GM19324 (cell line): Measurements from ENCODE around the gene UBE3A.
"Not testable (repeated sequence)": the region's sequence is repeated elsewhere in the genome, so short reads cannot be mapped to it uniquely, and the experiment has no call there.

Source experiments
- ATAC-seq: cut with Tn5 transposase; IDR thresholded peaks from one replicate; pipeline ENCODE4 v1.9.1; 2021; ENCODE audit warnings: mild to moderate bottlenecking, moderate library complexity; ENCODE audit not compliant: unreplicated experiment, low FRiP score

Gene UBE3A

GRCh38 chr15:25438601-25439368 lies at the start of gene UBE3A:
UBE3A (minus strand) TSS chr15:25439024; CDS start chr15:25409107, 29,917 bp downstream.
- peak; percentile 93 for ATAC-seq

GRCh38 chr15:25487226-25487884 lies 48.5 kb upstream of the UBE3A start:
- ATAC-seq: no peak

GRCh38 chr15:25486051-25486450 lies 47.2 kb upstream of the UBE3A start:
- ATAC-seq: no peak

GRCh38 chr15:25481208-25481859 lies 42.5 kb upstream of the UBE3A start:
- no peak for ATAC-seq

GRCh38 chr15:25478313-25478712 lies 39.5 kb upstream of the UBE3A start:
- no peak for ATAC-seq

- no peak for ATAC-seq
Measured at GRCh38 chr15:25477816-25478215, 39.0 kb upstream of the UBE3A start.

- ATAC-seq: no peak
Measured at GRCh38 chr15:25474251-25474650, 35.4 kb upstream of the UBE3A start.

GRCh38 chr15:25470230-25470629 lies 31.4 kb upstream of the UBE3A start:
- no peak for ATAC-seq

GRCh38 chr15:25469377-25469776 lies 30.6 kb upstream of the UBE3A start:
- no peak for ATAC-seq

GRCh38 chr15:25468611-25469010 lies 29.8 kb upstream of the UBE3A start:
- no peak for ATAC-seq

GRCh38 chr15:25465835-25466234 lies 27.0 kb upstream of the UBE3A start:
- no peak for ATAC-seq

- no peak for ATAC-seq
Measured at GRCh38 chr15:25464784-25465183, 26.0 kb upstream of the UBE3A start.

GRCh38 chr15:25464383-25464782 lies 25.6 kb upstream of the UBE3A start:
- ATAC-seq: no peak

GRCh38 chr15:25456196-25456595 lies 17.4 kb upstream of the UBE3A start:
- no peak for ATAC-seq

GRCh38 chr15:25455226-25455625 lies 16.4 kb upstream of the UBE3A start:
- no peak for ATAC-seq

- ATAC-seq: no peak
Measured at GRCh38 chr15:25454771-25455170, 15.9 kb upstream of the UBE3A start.

- ATAC-seq: not testable (repeated sequence)
Measured at GRCh38 chr15:25453246-25453645, 14.4 kb upstream of the UBE3A start.

- no peak for ATAC-seq
Measured at GRCh38 chr15:25451501-25451900, 12.7 kb upstream of the UBE3A start.

- ATAC-seq: no peak
Measured at GRCh38 chr15:25450163-25450562, 11.3 kb upstream of the UBE3A start.

GRCh38 chr15:25446076-25446475 lies 7.3 kb upstream of the UBE3A start:
- ATAC-seq: no peak

GRCh38 chr15:25445412-25445811 lies 6.6 kb upstream of the UBE3A start:
- no peak for ATAC-seq

- ATAC-seq: no peak
Measured at GRCh38 chr15:25441111-25441510, 2.3 kb upstream of the UBE3A start.
